NCI-H2029 treated with DMSO at 0.1 percent for 48 hours (cell line): Measurements from ENCODE around the gene PLEKHD1.

Source experiments
- DNase-seq: peaks from one replicate; lab custom pipeline; 2025; lab: John Stamatoyannopoulos, UW

PLEKHD1 gene

GRCh38 chr14:69518289-69519101 lies 34.0 kb downstream of the PLEKHD1 start:
- DNase-seq = no peak

DNA sequence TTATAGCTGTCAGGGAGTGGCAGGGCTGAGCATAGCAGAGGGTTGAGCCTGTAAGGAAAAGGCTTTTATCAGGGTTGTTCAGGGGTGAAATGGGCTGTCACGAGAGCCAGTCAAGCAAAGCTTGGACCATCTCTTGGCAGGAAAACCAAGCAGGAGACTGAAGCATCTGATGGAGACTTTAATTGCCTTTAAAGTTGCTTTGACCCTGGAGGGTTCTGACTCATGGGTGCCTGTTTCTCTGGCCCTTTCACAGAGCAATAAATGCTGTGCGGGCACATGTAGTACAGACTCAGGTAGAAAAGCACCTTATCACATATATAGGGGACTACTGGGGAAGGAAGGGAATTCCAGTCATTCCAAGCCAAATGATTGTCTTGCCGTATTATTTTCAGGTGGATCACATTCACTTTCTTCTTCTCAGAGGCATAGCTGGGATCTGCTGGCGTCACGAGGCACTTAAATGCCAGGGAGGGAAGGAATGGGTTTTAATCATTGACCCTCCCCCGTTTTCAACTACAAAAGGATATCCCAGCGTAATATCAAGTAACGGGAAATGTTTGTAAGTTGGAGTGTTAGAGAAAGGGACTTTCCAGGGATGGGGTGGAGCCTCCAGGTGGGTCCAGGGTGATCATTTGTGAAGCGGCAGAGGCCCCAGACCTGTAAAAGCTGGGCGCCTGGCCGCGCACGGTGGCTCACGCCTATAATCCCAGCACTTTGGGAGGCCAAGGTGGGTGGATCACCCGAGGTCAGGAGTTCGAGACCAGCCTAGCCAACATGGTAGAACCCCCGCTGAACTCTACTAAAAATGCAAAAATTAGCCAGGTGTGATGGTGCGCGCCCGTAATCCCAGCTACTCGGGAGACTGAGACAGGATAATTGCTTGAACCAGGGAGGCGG lies 34.9 kb downstream of the PLEKHD1 start:
- DNase-seq = no peak

GRCh38 chr14:69522026-69522425 lies 37.5 kb downstream of the PLEKHD1 start:
- no peak for DNase-seq

DNA sequence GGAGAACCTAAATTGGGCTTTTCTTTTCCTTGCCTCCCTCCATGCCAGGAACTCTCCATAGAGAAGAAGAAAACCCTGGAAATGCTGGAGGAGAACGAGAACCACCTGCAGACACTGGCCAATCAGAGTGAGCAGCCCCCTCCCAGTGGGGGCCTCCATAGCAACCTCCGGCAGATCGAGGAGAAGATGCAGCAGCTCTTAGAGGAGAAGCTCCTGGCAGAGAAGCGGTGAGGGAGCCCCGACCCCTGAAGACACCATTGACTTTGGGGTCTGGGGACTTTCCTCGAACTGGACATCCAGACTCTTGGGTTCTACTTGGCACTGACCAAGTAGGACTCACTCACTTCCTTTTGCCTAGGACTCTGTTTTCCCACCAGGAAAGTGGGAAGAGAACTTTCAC lies 41.4 kb downstream of the PLEKHD1 start:
- no peak for DNase-seq

DNA sequence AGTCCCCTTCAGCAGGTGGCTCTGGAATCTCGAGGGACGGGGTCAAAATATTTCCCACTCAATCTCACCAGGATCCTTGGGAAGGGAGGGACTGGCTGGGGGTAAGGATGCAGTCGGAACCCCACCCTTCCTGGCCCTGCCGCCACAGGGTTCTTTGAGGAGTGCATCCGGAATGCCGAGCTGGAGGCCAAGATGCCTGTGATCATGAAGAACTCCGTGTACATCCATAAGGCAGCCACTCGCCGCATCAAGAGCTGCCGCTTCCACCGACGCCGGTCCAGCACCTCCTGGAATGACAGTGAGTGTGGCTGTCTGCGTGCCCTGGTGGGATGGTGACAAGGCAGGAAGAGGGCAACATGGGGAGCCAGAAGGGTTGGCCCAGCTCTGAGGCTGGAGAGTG lies 43.1 kb downstream of the PLEKHD1 start:
- no peak for DNase-seq

DNA sequence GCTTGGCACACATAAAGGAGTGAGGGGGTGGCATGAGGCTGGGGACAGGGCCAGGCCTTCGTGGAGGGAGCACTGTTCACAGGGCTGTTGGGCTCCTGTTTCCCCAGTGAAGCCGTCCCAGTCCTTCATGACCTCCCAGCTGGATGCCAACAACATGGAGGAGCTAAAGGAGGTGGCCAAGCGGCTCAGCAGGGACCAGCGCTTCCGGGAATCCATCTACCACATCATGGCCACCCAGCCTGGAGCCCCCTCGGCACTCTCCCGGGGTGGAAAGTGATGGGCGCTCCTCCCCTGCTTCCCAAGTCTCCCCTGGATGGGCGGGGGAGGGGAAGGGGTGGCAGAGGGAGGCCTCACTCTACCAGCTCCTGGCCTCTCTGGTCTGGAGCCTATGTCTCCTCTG lies 43.6 kb downstream of the PLEKHD1 start:
- DNase-seq = no peak

- no peak for DNase-seq
Measured at GRCh38 chr14:69528930-69529329, 44.4 kb downstream of the PLEKHD1 start.

GRCh38 chr14:69529563-69529962 lies 45.0 kb downstream of the PLEKHD1 start:
- no peak for DNase-seq

DNA sequence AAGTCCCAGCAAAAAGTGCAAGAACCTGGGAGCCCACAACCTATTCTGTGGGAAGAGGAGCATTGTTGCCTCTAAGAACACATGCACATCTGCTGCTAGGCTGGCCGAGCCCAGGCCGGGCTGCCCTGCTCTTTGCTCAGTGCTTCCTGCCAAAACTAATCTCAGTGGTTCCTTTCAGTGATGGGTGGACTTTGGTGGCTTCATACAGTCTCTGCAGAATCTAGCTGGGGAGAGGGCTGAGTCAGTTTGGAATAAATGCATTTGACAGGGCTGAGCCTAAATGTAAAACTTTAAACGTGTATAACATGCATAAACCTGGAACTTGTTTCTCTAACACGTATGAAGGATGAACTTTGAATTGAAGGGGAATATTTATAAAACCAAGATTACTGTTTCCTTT lies 45.6 kb downstream of the PLEKHD1 start:
- DNase-seq = no peak

GRCh38 chr14:69531135-69531534 lies 46.6 kb downstream of the PLEKHD1 start:
- DNase-seq = no peak

- DNase-seq = no peak
Measured at GRCh38 chr14:69532561-69533340, 48.2 kb downstream of the PLEKHD1 start.

- no peak for DNase-seq
Measured at GRCh38 chr14:69535230-69535848, 50.8 kb downstream of the PLEKHD1 start.

GRCh38 chr14:69536971-69537370 lies 52.4 kb downstream of the PLEKHD1 start:
- DNase-seq = no peak

GRCh38 chr14:69537900-69538299 lies 53.4 kb downstream of the PLEKHD1 start:
- no peak for DNase-seq

DNA sequence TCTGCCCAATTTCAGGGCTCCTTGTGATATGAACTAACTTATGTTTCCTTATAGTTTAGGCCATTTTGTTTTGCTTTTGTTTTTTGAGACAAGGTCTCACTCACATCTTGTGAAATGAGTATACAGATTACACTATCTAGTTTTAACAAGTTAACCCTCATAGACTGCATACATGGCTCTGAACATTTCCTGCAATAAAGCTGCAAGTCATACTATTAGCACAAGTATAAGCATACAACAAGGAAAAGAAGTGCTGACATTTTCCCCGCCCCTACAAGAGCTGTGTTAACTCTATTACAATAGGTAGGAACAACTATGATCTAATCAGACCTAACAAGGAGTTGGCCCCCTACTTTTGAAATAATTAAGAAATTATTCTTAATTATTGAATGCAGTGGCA lies 54.2 kb downstream of the PLEKHD1 start:
- DNase-seq = no peak

DNA sequence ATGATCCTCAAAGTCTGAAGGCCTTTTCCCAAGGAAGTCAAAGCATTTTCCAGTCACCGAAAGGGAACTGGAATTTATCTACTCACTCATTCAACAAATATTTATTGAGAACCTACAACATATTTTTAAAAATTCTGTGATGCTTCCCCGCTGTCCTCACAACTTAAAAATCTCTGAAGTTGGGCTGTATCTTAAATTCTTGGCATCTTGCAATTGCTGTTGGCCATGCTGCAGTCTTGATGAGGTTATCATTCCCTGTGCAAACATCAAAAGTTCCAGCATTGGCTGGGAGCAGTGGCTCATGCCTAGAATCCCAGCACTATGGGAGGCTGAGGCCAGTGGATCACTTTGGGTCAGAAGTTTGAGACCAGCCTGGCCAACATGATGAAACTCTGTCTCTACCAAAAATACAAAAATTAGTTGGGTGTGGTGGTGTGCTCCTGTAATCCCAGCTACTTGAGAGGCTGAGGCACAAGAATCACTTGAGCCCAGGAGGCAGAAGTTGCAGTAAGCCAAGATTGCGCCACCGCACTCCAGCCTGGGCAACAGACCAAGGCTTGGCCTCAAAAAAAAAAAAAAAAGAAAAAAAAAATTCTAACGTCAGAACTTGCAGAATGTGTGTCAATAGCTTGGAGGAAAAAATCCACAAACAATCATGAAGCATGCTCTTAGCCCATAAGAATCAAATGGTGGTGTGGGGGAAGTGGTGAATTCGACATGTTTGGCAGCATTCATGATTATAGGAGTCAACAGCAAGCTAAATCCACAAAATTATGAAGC lies 55.3 kb downstream of the PLEKHD1 start:
- DNase-seq = no peak

GRCh38 chr14:69540654-69541335 lies 56.3 kb downstream of the PLEKHD1 start:
- DNase-seq = no peak

- no peak for DNase-seq
Measured at GRCh38 chr14:69542311-69542710, 57.8 kb downstream of the PLEKHD1 start.

DNA sequence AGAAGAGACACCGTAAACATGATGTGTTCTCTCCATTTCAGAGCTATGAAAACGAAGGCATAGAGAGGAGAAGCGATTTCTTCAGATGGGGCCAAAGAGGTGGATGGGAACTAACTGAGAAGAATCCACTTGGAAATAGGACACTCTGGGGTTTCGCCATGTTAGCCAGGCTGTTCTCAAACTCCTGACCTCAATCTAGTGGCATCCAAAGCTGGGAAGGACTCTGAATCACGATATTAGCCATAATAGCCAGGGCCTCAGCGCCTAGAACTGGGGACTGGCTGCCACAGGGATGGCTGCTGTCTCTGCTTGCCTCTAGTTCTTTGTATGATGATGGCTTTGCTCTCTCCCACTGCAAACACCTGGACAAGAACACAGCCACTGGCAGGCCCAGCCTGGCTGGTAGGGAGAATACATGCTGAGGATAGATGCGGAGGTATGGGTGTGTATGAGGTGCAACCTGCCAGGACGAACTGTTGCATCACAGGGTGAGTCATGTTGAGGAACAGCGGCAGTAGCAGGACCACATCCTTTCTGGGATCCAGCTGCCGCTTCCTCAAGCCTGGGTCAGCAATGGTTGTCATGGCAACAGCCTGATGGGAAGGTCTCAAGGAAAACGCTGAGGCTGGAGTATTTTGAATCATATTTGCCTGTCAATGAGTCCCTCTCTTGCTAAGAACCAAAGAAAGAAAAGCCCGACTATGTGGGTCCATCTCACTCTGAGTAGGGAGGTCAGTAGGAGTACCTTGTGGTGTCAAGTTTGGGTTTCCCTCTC lies 59.0 kb downstream of the PLEKHD1 start:
- DNase-seq = no peak
